Fibroblast of skin of abdomen (primary cell): ENCODE data around the gene SLC6A4. TPM values are rescaled to one million over a fixed set of nuclear protein-coding genes. Genes with fewer than 3 reads are reported as not detected.
A peak's percentile ranks its signal among the peaks of the same experiment; 100 is the strongest.

Experiments used
- DNase-seq: peaks from one replicate; pipeline ENCODE4 v3.0.0-alpha.2; 2013
- polyA plus RNA-seq, 2 experiments: library from polyadenylated mRNA; unstranded; fragments of 120-200 nt; gene quantifications; one replicate each; pipeline ENCODE4 v1.2.1, GENCODE V29; 2013; ENCODE audit not compliant: insufficient read length in 2 of 2

SLC6A4 gene
- polyA plus RNA-seq (2013, experiment 1 of 2; ENCODE audit: insufficient read length): 0.04 TPM
- 0.04 TPM for polyA plus RNA-seq (2013, experiment 2 of 2; ENCODE audit: insufficient read length)

GRCh38 chr17:30235386-30236296 lies at the start of gene SLC6A4:
Gene SLC6A4, minus strand, starts transcription at chr17:30235697. Its CDS starts 13,739 bp downstream, at chr17:30221958.
- DNase-seq: no peak

DNA sequence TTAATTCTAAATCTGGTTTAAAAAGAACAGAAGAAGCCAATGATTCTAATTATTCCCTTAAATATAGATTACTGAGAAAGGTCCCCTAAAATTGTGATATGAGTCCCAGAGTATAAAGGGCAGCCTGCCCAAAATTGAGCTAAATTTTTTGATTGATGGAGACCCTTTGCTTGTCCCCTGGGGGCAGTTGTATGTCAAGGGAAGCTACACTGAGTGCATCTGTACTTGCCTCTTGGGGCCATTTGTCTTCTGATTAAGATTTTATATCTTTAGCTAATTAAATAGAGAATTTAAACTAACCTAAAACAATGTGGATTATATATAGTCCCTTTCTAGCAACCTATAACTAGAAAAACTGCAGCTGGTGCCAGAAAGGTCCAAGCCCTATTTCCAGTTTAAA lies 43.7 kb upstream of the SLC6A4 start:
- DNase-seq: no peak

GRCh38 chr17:30278032-30278431 lies 42.5 kb upstream of the SLC6A4 start:
- DNase-seq: peak; percentile 21

DNA sequence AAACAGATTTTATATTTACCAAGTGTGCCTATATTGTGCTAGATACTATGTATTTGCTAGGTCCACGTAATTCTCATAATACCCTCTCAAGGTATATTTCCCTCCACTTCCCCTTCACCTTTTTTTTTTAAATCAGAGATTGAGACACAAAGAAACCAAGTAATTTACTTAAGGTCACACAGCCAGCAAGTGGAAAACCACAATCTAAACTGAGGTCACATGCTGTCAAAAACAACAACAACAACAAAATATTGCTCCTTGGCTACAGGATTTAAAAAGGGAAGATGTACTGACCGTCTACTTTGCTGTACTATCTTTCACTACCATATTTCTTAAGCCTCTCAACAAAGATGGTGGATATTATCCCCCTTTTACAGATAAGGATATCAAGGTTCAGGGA lies 40.4 kb upstream of the SLC6A4 start:
- DNase-seq: no peak

GRCh38 chr17:30274887-30275286 lies 39.4 kb upstream of the SLC6A4 start:
- DNase-seq: no peak

DNA sequence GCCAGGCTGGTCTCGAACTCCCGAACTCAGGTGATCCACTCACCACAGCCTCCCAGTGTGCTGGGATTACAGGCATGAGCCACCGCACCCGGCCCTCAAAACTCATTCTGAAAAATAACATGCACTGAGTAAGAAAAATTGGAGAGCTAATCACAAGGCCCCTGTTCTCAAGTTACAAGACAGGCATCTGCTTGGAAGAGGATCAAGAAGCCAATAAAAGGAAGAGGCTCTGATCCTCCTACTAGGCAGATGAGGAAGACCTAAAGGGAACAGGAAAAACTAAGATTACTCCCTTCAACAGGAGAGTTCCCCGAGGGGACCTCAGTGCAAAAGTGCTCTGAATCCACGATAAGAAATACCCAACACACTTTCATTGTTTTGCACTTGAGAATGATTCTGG lies 37.9 kb upstream of the SLC6A4 start:
- peak; percentile 24 for DNase-seq

GRCh38 chr17:30271102-30271501 lies 35.6 kb upstream of the SLC6A4 start:
- DNase-seq: no peak

DNA sequence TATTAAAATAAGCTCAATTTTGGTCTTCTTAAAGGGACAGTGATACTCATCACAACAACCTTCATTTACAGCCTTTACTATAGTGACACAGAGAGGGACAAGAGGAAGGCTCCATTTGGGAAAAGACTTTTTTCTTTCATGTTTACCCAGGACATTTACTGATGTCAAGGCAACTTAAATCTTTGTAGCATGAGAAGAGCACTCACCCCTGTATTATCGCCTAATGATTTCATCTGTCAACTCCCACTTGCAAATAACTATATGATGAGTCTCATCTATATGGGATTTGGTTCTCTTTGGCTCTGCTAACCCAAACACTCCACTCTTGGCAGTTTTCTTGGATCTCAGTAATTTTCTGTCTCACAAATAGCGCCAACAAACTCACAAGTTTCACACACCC lies 32.1 kb upstream of the SLC6A4 start:
- DNase-seq: peak; percentile 12

- no peak for DNase-seq
These were observed 28.2 kb upstream of the SLC6A4 start for GRCh38 chr17:30263552-30264333.

DNA sequence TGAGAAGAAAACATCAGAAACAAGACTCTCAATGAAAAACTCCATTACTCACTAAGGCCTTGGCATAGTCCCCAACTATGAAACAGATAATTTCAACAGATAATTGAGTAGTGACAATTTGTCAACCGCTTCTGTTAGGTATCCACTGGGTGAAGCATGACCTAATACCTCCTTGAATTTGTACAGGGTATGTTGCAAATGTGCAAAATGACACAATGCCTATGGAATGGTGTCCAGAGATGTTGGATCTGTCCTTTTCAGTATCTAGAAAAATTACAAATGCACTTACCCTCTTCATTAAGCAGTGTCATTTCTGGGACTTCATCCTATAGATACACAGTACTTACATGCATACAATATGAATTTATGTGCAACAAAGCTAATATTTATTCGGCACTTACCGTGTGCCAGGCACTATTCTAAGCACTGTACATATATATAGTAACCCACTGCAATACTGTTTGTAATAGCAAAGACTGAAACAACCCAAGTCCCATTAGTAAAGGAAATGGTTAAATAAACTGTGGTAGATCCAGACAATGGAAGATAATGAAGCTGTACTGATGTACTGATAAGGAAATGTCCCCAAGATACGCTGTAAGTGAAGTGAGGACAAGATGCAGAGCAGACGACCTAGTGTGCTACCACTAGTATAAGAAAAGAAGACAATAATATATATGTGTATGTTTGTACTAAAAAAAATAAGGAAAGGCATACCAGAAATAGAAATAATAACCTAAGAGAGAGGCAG lies 21.4 kb upstream of the SLC6A4 start:
- DNase-seq: peak; percentile 37

DNA sequence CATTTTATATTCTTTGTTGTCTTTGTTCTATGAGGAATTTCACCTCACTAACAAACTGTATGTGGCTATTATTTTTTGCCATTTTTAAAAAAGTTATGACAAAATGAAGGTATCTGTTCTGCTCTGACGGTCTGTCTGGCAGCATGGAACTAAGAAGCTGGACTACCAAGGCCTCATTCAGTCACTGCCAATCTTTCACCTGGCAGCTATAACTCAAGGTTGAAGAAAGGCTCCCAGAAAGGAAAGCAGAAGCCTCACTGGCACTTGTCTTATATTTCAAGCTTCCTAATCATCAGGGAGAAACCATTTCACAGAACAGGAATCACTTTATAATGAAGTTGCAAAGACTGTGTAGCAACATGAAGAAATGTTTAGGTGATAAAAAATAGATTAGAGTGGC lies 18.7 kb upstream of the SLC6A4 start:
- DNase-seq: no peak

GRCh38 chr17:30253312-30253711 lies 17.8 kb upstream of the SLC6A4 start:
- no peak for DNase-seq

- no peak for DNase-seq
These were observed 16.4 kb upstream of the SLC6A4 start for GRCh38 chr17:30251931-30252330.

- no peak for DNase-seq
These were observed 14.0 kb upstream of the SLC6A4 start for GRCh38 chr17:30249460-30249859.

- no peak for DNase-seq
These were observed 13.3 kb upstream of the SLC6A4 start for GRCh38 chr17:30248786-30249185.

DNA sequence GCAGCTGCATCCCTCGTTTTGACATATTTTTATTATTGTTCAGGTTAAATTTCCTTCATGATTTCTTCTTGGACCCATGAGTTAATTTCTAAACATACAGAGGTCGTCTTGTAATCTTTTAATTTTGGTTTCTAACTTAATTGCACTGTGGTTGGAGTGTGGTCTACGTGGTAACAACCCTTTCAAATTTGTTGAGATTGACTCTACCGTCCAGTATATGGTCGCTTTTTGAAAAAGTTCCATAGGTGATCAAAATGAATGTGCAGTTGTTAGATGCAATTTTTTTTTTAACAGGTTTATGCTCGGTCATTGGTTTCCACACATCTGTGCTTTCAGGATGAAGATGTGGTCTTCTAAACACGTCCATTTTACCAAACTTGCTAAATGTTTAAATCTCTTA lies 11.0 kb upstream of the SLC6A4 start:
- no peak for DNase-seq

- peak; percentile 17 for DNase-seq
These were observed 9.4 kb upstream of the SLC6A4 start for GRCh38 chr17:30244853-30245385.

DNA sequence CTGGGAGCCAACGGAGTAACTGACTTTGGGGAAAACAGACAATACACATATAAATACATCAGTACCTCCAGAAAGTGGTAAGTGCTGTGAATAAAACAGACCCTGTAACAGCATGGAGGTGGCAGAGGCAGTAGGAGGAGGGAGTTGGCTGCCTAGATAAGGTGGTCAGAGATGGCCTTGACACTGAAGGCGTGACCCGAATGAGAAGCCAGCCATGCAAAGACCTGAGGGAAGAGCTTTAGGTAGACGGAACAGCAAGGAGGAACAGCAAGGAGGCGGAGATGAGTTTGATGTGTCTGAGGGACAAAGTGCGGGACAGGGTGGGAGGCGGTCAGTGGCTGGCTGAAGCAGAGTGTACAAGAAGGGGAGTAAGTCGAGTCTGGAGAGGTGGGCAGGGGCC lies 8.1 kb upstream of the SLC6A4 start:
- DNase-seq: no peak

DNA sequence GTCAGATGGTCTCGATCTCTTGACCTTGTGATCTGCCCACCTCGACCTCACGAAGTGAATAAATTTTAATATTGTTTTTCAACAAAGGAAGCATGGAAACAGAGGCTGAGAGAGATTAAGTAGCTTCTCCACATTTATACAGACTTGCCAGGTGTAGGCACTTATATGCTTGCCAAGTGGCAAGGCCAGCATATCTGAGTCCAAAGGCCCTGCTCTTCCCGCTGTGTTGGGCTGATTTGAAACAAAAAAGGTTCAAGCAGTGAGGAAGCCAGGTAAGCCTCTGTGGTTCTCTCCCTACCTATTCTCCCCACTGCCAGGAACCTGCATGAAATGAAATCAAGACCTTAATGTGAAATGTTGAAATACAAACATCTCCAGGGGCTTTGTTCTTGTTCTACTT lies 7.5 kb upstream of the SLC6A4 start:
- no peak for DNase-seq

- no peak for DNase-seq
These were observed 5.6 kb upstream of the SLC6A4 start for GRCh38 chr17:30241051-30241450.

GRCh38 chr17:30240177-30240576 lies 4.7 kb upstream of the SLC6A4 start:
- no peak for DNase-seq

GRCh38 chr17:30239089-30239462 lies 3.6 kb upstream of the SLC6A4 start:
- no peak for DNase-seq
